Skeletal muscle tissue (tissue), 4 donors: ENCODE measurements around the gene MTRR. TPM values are rescaled to one million over a fixed set of nuclear protein-coding genes. Genes with fewer than 3 reads are reported as not detected.
A peak's percentile ranks its signal among the peaks of the same experiment; 100 is the strongest.

Experiments used
- H3K27ac ChIP-seq: one replicate; pipeline ENCODE4 v1.7.0; 2013; ENCODE audit warnings: mild to moderate bottlenecking, low read depth, low read length, inconsistent platforms
- H3K27me3 ChIP-seq, 3 donors: one replicate each; pipeline ENCODE4 v1.7.0; 2013; ENCODE audit warnings: low read length in 3 of 3; ENCODE audit not compliant: control insufficient read depth in 3 of 3, insufficient read depth in 3 of 3
- H3K36me3 ChIP-seq, 3 donors: one replicate each; pipeline ENCODE4 v1.7.0; 2013; ENCODE audit warnings: low read length in 3 of 3; ENCODE audit not compliant: control insufficient read depth in 3 of 3, insufficient read depth in 3 of 3
- H3K4me1 ChIP-seq, 3 donors: one replicate each; pipeline ENCODE4 v1.7.0; 2013; ENCODE audit warnings: low read length in 3 of 3, mild to moderate bottlenecking in 3 of 3; ENCODE audit not compliant: control insufficient read depth in 3 of 3, insufficient read depth in 3 of 3
- H3K4me3 ChIP-seq, 3 donors: one replicate each; pipeline ENCODE4 v1.7.0; 2013; ENCODE audit warnings: low read length in 3 of 3
- H3K9ac ChIP-seq, 3 donors: one replicate each; pipeline ENCODE4 v1.7.0; 2013; ENCODE audit warnings: low read length in 3 of 3, mild to moderate bottlenecking in 3 of 3, moderate library complexity in 2 of 3, low read depth in 1 of 3
- H3K9me3 ChIP-seq, 3 donors: one replicate each; pipeline ENCODE4 v1.7.0; 2013; ENCODE audit warnings: low read length in 3 of 3; ENCODE audit not compliant: control insufficient read depth in 3 of 3
- total RNA-seq: library from RNA; depleted of rRNA; stranded (reverse); fragments of >200 nt; gene quantifications from one replicate; pipeline ENCODE4 v1.2.3, GENCODE V29; 2014
- donor health status: Osteomylitis.

MTRR gene
- total RNA-seq, 1 donor from 2014 or later = 29.7 TPM

DNA sequence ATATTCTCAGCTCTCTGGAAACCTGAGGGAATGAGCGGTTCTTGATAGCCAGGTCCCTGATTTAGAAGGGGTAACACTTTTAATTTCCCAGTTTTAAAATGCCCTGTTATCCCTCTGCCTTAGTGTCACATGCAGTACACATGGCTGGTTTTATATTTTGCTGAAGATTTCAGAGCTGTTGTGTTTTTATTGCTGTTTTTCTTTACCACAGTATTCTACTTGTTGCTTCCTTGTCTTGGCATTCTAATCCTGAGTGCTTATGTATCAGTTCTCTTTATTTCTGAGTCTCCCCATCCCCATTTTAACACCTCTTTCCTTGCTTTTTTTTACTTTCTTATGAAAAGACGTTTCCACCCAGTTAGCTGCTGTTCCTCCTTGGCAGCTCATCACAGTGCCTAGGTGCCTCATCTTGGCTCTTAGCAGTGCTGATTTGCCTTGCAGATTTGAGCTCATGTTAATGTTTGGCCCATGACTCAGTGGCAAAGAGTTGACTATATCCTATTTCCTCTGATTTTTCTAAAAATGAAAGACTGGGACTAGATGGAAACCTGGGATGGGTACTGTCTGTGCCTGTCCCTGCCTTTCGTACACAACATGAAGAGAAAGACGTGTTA is 3.7 kb downstream of the MTRR start:
- Histone ChIP-seq H3K9me3 (no peaks in the 10 kb centered on the region), H3K4me3 (no peak overlapping the region), H3K36me3 (peaks cover 11 to 28% (median 22%) of the 10 kb centered on the region in 3 donors), H3K9ac (peak overlapping the region in 1 of 3 donors; percentile 12), H3K27ac (no peak overlapping the region), H3K27me3 (no peaks in the 10 kb centered on the region), H3K4me1 (peaks cover 11 to 28% (median 16%) of the 10 kb centered on the region in 3 donors)

DNA sequence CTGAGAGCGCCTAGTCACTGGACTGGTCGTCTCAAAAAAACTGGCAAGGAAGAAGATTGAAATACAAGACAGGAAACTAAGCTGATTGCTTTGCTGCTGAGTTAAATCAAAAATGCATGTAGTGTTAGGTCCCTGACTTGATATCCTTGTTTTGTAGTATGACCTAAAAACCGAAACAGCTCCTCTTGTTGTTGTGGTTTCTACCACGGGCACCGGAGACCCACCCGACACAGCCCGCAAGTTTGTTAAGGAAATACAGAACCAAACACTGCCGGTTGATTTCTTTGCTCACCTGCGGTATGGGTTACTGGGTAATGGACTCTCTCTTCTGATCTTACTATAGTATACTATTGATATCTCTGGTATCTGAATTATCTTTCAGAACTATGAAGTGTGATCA is 4.3 kb downstream of the MTRR start:
- Histone ChIP-seq H3K36me3 (peaks cover 17 to 34% (median 27%) of the 10 kb centered on the region in 3 donors), H3K27me3 (no peaks in the 10 kb centered on the region), H3K9ac (no peak overlapping the region), H3K4me1 (peaks cover 8 to 24% (median 12%) of the 10 kb centered on the region in 3 donors), H3K27ac (no peak overlapping the region), H3K9me3 (no peaks in the 10 kb centered on the region), H3K4me3 (no peak overlapping the region)

DNA sequence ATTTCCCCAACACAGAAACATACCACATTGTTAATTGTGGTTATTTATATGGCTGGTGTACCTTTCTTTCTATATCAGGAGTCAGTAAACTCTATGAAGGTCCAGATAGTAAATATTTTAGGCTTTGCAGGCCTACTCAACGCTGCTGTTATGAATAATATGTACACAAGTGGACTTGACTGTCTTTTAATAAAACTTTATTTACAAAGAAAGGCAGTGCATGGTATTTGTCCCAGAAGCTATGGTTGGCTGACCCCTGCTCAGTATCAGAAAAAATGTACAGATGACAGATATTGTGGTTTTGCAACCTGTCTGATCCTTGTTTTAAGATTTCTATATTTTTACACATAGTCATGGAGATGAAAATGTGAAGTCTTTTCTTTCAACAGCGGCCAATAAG is 5.7 kb downstream of the MTRR start:
- Histone ChIP-seq H3K9ac (no peak overlapping the region), H3K36me3 (peaks cover 22 to 45% (median 35%) of the 10 kb centered on the region in 3 donors), H3K9me3 (no peaks in the 10 kb centered on the region), H3K27ac (no peak overlapping the region), H3K4me3 (no peak overlapping the region), H3K27me3 (no peaks in the 10 kb centered on the region), H3K4me1 (peaks cover 8 to 19% (median 9%) of the 10 kb centered on the region in 3 donors)

DNA sequence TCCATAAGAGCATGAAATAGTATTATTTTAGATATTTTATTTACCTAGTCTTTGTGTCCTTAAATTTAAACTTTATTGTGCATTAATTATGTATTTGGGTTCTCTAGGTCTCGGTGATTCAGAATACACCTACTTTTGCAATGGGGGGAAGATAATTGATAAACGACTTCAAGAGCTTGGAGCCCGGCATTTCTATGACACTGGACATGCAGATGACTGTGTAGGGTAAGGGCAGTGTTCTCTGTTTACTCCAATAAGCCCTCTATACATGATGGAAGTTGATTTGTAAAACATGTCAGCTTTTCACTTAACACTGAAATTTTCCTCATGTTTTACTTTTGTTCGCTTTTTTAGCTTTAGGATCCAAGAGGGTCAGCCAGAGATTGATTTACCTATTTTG is 6.2 kb downstream of the MTRR start:
- no peak overlapping the region for H3K9ac ChIP-seq
- no peak overlapping the region for H3K27ac ChIP-seq
- H3K9me3 ChIP-seq = no peaks in the 10 kb centered on the region
- peaks cover 6 to 14% (median 8%) of the 10 kb centered on the region in 3 donors for H3K4me1 ChIP-seq
- no peaks in the 10 kb centered on the region for H3K27me3 ChIP-seq
- no peak overlapping the region for H3K4me3 ChIP-seq
- peaks cover 22 to 50% (median 37%) of the 10 kb centered on the region in 3 donors for H3K36me3 ChIP-seq

DNA sequence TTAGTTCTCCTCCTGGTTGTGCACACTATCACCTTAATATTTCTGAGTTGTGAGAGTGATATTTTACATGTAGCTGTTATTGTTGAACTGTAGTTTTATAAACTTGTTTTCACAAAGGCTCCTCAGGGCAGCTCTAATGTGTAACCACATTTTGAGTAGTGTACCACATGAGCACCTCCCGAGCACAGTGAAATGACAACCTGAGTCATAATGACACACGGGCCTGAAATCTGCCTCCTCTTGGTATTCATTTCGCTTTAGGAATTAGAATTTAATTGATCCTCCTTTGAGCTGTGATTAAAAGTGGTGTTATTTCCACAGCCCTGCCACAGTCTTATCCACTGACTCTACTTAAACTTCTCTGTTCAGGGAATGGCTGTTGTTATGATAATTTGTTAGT is 7.9 kb downstream of the MTRR start:
- Histone ChIP-seq H3K27me3 (no peaks in the 10 kb centered on the region), H3K9me3 (no peaks in the 10 kb centered on the region), H3K9ac (no peak overlapping the region), H3K27ac (no peak overlapping the region), H3K36me3 (peaks cover 30 to 63% (median 47%) of the 10 kb centered on the region in 3 donors), H3K4me3 (no peak overlapping the region), H3K4me1 (no peaks in the 10 kb centered on the region)

DNA sequence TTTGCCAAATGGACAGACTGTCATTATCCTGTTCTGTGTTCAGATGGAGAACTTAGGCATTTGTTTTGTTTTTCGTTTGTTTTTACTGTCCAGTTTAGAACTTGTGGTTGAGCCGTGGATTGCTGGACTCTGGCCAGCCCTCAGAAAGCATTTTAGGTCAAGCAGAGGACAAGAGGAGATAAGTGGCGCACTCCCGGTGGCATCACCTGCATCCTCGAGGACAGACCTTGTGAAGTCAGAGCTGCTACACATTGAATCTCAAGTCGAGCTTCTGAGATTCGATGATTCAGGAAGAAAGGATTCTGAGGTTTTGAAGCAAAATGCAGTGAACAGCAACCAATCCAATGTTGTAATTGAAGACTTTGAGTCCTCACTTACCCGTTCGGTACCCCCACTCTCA is 8.9 kb downstream of the MTRR start:
- Histone ChIP-seq H3K4me3 (no peak overlapping the region), H3K36me3 (peaks cover 35 to 72% (median 56%) of the 10 kb centered on the region in 3 donors), H3K27ac (no peak overlapping the region), H3K9me3 (no peaks in the 10 kb centered on the region), H3K4me1 (no peaks in the 10 kb centered on the region), H3K27me3 (no peaks in the 10 kb centered on the region), H3K9ac (no peak overlapping the region)

- no peaks in the 10 kb centered on the region for H3K4me1 ChIP-seq
- peaks cover 41 to 77% (median 61%) of the 10 kb centered on the region in 3 donors for H3K36me3 ChIP-seq
- no peak overlapping the region for H3K27ac ChIP-seq
- no peak overlapping the region for H3K4me3 ChIP-seq
- no peaks in the 10 kb centered on the region for H3K9me3 ChIP-seq
- H3K27me3 ChIP-seq = no peaks in the 10 kb centered on the region
- H3K9ac ChIP-seq = no peak overlapping the region
These were observed 9.5 kb downstream of the MTRR start for GRCh38 chr5:7878381-7878873.

DNA sequence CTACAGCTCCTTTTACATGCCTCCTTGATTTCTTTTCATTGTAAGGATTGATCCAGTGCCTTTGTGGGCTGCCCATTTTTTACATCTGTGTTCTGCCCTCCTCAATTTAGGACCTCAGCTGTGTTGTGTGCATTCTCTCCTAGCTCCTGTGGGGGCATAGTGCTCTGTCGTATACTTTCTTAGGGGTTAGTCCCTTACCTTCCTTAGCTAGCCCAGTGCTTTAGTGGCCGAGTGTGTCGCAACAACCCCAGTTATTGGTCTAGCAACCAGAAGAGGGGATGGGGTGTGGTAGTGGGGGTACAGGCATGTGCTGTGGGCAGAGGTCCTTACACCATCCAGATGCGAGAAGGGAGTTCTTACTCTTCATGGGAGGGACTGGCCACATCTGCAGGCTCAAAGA is 12.1 kb downstream of the MTRR start:
- Histone ChIP-seq H3K27me3 (no peaks in the 10 kb centered on the region), H3K9me3 (no peaks in the 10 kb centered on the region), H3K36me3 (peaks cover 46 to 81% (median 66%) of the 10 kb centered on the region in 3 donors)

GRCh38 chr5:7881816-7882215 is 12.9 kb downstream of the MTRR start:
- H3K4me3 ChIP-seq = no peak overlapping the region
- no peaks in the 10 kb centered on the region for H3K4me1 ChIP-seq
- H3K27ac ChIP-seq = no peak overlapping the region
- no peaks in the 10 kb centered on the region for H3K9me3 ChIP-seq
- H3K36me3 ChIP-seq = peaks cover 42 to 80% (median 60%) of the 10 kb centered on the region in 3 donors
- H3K9ac ChIP-seq = no peak overlapping the region
- no peaks in the 10 kb centered on the region for H3K27me3 ChIP-seq

More for the DNA sequence above, 12.1 kb downstream of the MTRR start:
- Histone ChIP-seq H3K9ac (no peak overlapping the region), H3K4me1 (no peaks in the 10 kb centered on the region), H3K4me3 (no peak overlapping the region), H3K27ac (no peak overlapping the region)

DNA sequence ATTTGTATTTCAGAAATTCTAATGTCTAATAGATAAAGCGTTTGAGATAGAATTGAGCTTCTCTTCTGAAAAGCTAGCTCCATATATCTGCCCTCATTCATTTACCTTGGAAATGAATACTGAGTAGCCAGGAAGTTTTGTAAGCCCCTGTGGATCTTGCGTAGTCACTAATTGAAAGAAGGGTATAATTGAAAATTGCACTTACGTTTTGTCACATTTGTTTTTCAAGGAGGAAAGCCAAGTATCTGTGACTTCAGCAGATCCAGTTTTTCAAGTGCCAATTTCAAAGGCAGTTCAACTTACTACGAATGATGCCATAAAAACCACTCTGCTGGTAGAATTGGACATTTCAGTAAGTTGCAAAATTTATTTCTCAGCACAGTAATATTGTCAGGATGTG is 14.0 kb downstream of the MTRR start:
- Histone ChIP-seq H3K27me3 (no peaks in the 10 kb centered on the region), H3K27ac (no peak overlapping the region), H3K9me3 (no peaks in the 10 kb centered on the region), H3K36me3 (peaks cover 36 to 73% (median 53%) of the 10 kb centered on the region in 3 donors), H3K9ac (no peak overlapping the region), H3K4me3 (no peak overlapping the region), H3K4me1 (no peaks in the 10 kb centered on the region)
